ENCODE data around the gene DAB1.

The DAB1 gene

DNA sequence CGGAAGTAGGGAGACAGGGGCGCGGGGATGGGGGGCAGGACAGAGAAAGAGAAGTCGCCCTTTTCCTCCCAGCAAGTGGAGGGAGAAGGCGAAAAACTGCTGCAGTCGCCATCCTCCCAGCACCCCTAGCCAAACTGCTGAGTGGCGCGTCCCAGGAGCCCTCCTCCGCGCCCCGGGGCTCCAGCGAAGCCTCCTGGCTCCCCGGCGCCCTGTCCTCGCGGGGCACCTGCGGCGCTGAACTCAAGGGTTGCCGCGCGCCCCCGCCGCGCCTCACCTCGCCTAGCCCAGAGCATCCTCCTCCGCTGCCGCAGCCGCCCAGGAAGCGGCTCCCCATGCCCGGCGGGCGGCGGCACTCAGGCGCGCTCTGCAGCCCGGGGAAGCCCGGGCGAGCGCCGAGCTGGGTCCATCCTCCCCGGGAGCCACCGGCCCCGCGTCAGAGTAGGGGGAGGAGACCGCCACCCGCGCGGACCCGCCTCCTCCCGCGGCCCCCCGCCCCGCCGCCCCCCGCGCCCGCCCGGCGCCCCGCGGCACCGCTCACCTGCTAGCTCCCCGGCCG lies at the start of gene DAB1:
DAB1 (minus strand) TSS at position 405 of the 556 bp plus-strand sequence. CDS start 133,030 bp downstream, outside the sequence.
- DNase-seq, result peak; percentile 12

GRCh38 chr1:57473448-57473847 lies 49.6 kb upstream of the DAB1 start:
- no peak for DNase-seq

- no peak for DNase-seq
These were observed 48.1 kb upstream of the DAB1 start for GRCh38 chr1:57471995-57472394.

DNA sequence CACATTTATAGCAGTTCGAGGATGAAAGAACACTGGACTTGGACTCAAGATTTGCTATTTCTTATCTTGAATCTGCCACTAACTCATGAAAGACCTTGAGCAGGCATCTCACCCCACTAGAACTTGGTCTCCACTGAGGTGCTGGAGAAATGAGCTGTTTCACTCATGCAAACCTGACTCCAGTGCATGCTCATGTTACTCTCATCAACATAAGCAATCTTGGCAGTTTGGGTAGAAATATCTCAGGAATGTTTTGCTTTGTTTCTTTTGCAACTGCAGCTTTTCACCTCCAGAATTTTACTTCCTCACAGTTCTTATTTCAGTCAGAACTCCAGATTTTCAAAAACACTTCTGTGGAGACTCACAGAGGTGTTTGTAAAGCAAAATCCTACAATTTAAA lies 46.2 kb upstream of the DAB1 start:
- peak; percentile 53 for DNase-seq

DNA sequence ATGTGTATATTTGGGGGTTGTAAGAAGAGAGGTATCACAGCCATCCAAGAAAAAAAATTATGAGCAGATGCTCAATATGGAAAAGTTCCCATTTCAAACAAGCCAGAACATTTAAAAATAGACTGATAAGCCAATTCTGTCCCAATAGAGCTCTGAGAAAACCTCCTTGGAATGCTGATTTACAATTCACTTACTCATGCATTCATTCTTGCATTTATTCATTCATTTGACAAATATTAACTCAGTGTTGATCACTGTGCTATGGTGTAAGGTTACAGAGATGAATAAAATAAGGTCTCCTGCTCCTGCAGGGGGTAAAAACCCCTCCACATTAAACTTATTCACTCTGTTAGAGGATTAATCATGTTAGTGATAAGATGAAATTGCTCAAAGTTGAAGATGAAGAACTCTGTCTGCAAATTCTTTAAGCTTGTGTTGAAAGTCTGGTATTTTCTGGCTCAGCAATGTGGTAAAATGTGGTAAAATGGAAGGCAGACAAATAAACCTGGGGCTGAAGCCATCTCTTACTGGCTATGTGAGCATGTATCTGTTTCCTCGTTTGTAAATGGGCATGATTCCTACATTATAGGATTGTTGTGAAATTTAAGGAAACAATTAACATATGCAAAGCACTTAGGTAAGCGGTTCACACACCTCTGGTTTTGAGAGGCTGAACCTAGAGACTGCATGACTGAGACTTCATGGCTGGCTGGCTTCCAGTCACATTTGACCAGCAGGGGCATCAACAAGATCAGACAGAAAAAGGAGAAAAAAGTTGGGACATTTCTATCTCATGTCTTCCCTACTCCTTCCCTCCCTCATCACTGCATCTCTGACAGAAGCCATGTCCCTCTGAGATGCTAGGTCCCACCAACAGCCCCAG lies 45.0 kb upstream of the DAB1 start:
- DNase-seq, result peak; percentile 13

DNA sequence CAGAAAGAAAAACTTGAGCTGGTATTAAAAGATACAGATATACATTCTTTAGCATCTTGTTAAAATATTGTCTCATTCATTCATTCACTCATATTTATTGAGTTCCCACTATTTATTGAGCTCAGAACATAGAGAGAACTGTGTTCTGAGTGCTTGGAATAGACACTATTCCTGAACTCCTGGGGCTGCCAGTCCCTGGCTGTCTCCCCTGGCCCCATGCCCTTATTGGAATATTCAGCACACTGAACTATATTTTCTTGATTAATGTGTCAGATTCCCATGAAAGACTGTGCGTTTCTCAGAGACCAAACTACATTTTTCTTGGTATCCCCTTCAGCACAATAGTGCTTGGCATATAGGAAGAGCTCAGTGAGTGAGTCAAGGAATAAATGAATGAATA lies 44.0 kb upstream of the DAB1 start:
- no peak for DNase-seq

GRCh38 chr1:57464756-57465155 lies 40.9 kb upstream of the DAB1 start:
- DNase-seq, result no peak

- no peak for DNase-seq
These were observed 39.5 kb upstream of the DAB1 start for GRCh38 chr1:57463343-57463742.

- no peak for DNase-seq
These were observed 37.5 kb upstream of the DAB1 start for GRCh38 chr1:57461405-57461804.

DNA sequence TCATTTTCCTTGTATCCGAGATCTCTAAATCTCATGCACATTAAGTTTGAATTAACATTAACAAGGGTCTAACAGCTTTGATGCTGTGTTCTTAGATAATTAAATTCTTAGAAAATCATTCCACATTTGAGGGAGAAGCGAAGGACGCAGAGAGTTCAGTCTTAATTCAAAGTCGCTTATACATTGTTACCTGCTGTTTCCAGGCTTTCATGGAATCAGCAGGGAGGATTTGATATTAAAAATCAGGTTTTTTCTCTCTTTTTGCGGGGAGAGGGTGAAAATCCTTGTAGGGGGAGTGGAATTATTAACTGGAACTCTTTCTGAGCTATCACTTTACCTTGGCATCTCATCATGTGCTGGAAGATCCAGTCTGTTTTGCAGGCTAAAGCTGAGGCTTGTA lies 27.7 kb upstream of the DAB1 start:
- DNase-seq, result no peak

GRCh38 chr1:57450981-57451380 lies 27.1 kb upstream of the DAB1 start:
- no peak for DNase-seq

GRCh38 chr1:57447551-57447950 lies 23.7 kb upstream of the DAB1 start:
- no peak for DNase-seq

DNA sequence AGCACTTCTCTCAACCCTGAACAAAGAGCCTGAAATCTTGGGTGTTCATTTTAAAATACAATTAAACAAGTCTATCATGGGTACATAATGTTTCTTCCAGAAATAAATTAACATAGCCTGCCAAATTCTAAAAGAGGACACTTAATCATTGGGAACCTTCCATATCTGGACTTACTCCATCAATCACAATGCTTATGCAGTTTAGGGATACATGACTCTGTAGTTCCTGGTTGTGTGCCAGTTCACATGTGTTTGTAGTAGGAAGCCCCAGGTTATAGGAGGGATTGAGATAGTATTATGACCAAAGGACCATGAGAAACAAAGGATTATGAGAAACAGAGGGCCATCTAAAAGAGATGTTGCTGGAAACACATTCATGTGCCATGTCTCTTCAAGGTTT lies 19.1 kb upstream of the DAB1 start:
- DNase-seq, result no peak

GRCh38 chr1:57440096-57440495 lies 16.2 kb upstream of the DAB1 start:
- no peak for DNase-seq

GRCh38 chr1:57431400-57431799 lies 7.5 kb upstream of the DAB1 start:
- DNase-seq, result no peak

GRCh38 chr1:57424231-57425027 lies 569 bp upstream of the DAB1 start:
- peak; percentile 26 for DNase-seq

DNA sequence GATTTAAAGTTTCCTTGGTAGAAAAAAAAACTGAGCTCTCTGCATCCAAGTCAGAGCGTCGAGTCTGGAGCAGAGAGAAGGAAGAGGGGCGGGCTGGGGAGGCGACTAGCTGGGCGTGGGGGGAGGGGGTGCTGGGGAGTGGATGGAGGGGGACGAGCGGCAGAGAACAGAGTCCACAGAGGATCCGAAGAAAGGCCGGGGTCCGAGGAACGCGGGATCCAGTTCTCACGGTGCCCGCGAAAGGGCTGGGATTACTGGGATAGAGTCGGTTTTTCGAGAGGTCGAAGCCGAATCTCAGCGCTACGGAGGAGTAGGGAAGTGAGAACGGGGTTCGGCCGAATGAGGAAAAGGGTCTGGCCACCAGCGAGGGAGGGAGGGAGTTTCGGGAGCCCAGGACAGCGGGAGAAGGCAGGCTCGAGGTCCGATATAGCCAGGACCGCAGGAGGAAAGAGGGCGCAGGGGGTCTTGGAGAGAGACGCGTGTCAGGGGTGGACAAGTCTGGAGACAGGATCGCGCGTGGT lies 665 bp downstream of the DAB1 start:
- DNase-seq, result no peak

DNA sequence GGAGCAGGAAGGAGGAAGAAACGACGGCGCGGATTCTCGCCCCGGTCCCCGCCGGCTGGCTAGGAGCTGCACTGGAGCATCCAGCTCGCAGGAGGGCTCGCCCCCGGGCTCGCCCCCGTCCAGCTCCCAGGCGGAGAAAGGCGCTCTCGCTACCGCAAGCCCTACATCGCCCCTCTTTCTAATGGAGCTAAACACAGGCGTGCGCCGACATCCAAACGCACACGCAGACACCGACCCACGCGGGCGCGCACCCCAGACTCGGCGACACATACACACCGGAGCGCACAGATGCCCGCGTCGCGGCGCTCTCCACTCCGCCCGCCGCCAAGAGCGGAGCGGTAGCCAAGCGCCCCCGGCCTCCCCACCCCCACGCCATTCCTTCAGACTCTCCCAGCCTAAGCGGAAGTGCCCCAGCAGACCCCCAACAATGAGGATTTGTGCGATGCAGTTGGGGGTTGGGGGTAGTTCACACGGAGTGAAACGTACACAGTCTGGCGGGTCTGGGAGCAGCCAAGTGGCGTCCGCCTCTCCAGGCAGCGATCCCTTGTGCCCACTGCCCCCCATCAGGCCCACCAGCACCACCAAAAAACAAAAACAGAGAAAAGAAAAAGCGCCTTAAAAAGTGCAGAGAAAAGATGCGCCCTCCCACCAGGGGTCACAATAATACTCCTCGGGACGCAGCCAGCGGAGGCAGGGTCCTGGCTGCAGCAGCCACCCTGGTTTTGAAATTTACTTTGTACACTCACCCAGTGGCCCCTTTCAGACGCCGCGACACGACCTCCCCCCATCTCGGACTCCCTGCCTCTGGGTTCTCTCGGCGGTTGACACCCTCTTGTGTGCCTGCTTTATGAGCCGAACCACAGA lies 1.4 kb downstream of the DAB1 start:
- DNase-seq, result peak; percentile 10

- DNase-seq, result no peak
These were observed 2.1 kb downstream of the DAB1 start for GRCh38 chr1:57421806-57422205.

DNA sequence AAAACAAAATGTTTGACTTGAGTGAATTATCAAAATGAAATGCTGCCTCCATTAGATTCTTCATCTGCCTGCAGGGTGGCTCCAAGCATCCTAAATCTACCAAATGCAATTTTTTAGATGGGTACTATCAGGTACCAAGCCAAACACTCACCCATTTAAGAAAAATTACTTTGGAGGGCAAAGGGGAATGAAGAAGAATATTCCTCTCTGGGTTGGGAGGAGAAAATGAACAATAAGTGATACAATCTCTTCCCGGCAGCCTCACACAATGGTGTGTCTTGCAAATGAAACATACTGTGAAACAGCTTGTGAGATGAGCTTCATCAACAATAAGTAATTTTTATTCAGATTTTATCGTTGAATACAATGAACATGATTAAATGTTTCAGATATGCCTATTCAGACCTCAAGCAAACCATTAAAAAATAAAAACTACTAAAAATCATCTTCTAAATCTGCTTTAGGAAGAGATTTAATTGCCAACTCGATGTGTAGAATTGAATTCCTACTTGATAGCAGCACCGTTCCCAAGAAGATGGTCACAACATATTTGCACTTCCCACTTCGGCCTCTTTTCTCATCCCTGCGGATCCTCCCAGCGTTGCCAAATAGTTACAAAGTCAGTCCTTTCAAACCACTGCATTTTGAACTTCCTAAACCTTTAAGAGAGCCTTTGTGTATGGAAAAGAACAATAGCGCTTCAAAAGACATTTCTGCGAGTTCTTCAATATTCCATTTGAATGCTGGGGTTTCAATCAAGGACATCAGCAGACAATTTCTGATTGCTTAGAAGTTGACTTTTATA lies 2.7 kb downstream of the DAB1 start:
- no peak for DNase-seq

- DNase-seq, result no peak
These were observed 4.9 kb downstream of the DAB1 start for GRCh38 chr1:57418971-57419370.

- peak; percentile 63 for DNase-seq
These were observed 12.6 kb downstream of the DAB1 start for GRCh38 chr1:57411262-57411661.

All from EL (cell line).